ENCODE results near the gene JMJD1C.

The JMJD1C gene

DNA sequence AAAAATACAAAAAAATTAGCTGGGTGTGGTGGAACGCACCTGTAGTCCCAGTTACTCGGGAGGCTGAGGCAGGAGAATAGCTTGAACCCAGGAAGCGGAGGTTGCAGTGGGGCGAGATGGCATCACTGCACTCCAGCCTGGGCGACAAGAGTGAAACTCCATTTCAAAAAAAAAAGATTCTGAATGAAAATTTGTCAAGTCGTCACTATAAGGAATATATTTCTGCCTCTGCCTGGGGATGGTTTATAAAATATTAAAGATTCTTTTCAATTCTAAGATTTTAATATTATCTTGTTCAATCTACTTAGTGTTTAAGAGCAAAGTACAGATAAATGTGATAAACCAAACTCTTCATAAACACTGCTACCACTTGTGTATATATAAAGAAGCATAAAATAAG, 185.4 kb downstream of the JMJD1C start:
- no peak for DNase-seq

DNA sequence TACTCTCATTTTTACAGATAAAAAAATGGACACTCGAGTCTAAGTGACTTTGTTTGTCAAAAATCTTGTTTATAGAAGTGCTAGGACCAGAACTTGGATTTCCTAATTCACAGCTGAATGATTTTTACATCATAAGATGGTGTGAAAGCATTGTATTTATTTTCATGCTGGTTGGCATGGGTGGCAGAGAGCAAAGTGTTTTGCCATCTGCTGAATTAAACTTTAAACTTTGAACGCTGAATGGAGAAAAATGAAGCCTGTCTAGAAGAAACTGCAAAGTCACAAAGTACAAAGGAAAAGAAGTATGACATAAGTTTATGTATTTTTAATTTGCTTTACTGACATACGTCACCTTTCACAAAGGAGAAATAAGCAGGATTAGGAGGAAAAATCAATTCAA, 190.7 kb downstream of the JMJD1C start:
- DNase-seq = no peak

DNA sequence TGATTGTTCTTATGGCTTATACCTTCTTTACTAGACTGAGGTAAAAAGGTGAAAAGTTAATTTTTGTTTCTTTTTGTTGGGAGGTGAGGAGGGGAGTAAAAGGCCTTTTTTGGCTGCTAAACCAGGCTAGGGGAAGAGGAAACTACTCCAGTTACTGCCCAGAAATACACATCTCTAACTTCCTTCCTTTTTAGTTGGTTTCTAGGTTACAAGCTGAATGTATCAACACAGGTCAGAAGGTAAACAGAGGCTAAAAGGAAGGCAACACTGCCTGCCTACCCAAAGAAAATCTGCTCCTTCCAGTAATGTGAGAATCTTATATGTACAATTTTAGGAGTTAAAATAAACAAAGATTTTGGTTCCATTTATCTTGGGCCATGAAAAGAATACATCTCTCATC, 192.2 kb downstream of the JMJD1C start:
- no peak for DNase-seq

DNA sequence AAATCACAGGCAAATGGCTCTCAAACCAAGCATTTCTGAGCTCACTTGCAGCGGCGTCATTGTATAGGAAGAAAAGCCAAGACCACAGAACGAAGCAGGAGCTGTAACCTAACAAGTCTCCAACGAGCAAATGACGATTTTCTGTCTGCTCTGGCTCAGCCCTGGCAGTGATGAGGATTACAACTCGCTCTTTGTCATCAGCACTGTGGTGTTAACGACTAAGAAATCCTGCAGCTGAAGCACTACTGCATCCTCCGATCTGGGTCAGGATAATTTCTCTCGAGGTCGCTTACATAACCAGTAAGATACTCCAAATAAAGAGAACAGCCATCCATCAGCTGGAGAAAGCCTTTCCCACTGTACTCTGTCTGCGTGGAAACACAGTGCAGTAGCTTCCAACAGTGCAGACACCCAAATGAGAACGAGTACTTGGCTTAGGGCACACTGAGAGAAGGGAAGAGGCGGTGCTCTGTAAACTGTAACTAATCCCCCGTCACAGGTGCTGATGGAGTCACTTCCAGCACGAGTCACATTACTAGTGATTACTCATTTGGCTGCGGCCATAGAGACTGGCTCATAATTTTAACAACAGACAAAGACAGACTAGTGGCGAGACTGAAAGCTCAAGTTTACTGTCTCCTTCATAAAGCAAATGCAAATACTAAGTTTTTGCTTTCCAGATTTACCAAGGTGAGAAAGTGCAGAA, 196.8 kb downstream of the JMJD1C start:
- DNase-seq = peak; percentile 69

DNA sequence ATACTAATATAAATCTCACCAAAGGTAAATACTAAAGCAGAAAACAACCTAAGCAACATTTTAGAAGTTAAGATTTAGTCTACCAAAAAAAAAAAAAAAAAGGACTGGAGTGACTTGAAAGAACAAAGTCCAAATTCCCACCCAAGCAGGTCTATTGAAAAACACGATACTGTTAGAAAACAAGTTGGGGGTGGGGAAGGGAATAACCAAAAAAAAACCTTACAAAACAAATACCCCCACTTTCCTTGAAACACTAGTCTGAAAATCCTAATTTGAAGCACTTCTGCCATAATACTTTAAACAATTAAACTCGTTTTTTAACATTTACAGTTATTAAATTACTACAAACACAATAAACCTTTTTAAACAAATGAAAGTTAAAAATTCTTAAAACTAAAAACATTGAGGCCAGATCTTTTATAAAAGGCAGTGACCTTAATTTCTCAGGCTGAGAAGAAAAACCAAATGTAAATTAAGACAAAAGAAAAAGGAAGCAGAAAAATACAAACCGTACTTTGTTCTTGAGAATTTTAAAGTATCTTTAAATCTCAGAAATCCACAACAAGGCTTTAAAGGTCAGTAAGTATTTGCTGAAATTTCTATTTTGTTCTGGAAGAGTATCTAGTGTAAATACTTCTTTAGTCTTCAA, 197.5 kb downstream of the JMJD1C start:
- DNase-seq = no peak

DNA sequence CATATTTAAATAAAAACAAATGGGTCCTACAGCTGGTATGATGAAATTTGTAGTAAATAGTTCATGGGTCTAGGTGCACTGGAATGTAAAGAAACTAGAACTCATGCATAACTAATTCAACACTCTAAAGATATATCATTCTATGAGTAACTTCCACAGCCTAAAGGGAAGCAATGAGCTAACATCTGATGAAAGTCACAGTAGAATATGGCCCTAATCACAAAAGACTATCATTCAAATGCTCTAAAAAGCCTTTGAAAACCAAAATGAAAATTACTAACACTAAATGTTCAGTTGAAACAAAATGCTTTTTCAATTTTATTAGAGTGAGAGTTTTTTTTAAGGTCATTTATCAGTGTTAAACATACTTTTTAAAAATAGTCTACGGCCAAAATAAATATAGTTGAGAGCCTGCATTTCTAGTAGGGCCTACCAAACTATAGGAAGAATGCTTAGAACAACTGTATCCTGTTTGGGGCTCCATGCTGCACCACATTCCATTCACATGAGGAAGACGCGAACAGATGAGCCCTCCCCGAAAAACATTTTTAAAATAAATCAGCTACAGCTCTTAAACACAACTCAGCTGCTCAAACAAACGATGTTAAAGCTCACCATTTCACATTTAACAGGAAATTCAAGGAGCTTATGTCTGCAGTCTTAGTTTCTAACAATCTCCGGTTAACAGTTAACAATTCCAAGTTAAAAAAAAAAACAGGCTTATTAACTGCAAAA, 198.2 kb downstream of the JMJD1C start:
- DNase-seq = no peak

DNA sequence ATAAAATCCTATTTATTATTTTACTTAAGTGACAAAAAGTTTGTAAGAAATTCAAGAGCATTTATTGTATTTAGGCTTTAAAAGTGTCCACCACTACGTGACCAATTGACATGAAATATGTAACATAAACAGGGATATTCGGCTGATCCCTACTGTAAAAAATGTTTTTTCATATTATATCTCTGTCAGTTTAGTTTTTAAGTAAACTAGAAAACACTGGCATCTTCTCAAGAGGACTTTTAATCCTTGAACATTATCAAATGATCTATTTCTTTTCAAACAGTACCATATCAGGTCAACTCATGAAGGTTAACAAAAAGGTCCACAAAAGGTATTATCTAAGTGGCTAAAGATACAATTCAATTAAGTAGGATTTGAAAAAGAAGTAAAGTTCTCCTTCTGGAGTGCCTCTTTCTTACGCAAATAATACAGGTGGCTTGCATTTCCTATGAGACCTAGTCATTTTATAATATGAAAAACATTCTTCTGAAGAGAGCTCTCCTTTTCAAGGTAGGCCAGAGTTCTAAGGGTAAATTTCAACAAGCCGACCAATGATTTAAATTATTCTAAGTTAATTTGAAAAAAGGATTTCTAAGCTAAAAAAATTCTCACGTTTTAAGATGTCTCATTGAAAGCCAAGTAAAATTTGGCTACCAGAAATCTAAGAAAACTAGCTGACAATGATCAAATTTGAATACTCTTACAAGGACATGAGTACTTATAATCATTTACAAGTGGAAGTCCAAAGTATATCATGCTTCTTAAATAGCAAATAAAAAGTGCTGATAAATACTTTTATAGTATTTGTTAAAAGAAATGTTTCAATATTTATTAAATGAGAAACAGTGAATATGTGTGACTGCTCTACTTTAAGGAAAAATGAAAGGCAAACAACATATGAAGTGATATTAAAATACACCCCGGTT, 199.1 kb downstream of the JMJD1C start:
- no peak for DNase-seq

DNA sequence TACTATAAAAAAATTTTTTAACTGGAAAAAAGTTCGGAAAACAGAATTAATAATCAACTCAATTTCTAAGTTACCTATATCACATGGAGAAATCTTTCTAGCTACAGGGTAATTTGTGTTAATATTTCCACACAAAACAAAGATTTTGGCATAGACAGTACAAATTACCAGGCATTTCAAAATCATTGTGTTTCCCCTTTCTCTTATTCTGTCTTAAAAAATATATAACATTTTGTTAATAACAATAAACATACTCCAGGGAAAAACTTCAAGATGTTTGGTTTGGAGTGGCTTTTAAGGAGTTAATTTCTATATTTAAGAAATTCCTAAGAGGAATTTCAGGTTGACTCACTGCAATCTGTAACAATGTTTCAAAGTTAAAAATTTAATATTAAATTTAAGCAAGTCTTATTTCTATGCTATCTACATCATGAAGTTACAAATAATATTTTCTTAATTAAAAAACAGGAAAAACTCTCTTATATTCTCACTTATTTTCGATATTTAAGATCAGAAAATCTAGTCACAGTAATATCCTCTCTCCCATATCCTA, 200.0 kb downstream of the JMJD1C start:
- DNase-seq = no peak

DNA sequence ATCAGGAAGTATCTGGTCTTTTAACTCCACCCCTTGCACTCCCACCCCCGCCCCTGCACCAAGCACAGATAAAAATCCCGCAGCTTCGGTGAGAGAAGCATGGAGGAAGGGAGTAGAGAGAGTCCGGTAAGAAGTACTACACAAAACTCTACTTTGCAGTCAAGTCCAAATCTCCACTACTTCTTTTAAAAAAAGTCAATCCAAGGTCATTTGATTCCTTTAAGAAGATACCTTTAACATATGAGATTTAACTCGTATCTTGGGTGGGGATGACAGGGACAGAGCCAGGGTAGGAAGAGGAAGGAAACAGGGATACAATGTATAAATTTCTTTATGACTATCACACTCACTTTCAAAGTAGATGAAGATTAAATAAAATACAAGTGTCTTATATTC, 200.6 kb downstream of the JMJD1C start:
- no peak for DNase-seq

DNA sequence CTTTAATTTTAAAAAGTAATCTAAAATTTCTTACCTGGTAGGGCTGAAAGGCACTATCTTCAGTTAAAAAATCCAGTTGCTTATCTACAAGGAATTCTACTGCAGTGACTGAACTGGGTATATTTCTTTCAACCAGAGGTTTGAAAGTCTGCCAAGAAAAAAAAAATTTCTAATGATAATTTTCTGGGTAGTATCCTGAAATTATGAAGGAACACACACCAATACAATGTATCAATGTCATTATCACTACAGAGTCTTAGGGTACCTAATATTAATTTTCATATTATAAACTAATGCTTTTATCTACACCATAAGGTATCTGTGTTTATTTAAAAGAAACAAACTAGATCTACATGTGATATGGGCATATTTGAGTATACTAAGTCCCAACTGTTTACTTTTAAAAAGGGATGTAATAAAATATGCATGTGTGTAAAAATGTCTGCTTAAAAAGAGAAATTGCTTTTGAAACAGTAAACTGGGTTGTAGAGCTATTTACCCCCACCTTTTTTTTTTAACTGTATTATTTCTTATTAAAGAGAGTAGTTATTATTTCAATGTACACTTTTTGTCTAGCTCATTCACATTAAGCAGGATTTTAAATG, 201.1 kb downstream of the JMJD1C start:
- no peak for DNase-seq

DNA sequence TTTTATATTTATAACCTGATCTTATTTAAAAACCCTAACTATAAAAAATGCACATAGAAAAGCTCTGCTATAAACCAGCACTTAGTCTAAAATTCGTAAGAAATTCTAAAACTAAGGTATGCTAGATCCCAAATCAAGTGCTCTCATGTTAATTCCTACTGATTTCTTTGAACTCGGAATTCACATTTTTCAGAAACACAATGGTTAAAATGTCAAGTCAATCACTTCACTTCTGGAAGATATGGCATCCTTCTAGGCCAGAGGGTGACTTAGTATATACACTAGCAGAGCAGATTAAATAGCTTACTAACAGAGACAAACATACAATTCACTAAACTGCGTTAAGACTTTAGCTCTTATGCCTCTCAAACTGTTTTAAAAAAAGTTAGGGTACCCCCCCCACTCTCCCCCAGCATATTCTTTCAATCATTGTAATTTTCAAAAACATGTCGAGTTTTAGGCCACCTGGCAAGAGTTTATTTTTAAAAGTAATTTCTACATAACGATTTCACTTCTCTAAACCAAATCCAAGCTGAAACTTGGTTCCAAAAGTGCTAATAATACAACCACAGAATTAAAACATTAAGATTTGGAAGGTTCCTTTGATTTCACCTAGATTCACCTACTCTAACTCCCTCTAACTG, 203.2 kb downstream of the JMJD1C start:
- no peak for DNase-seq

DNA sequence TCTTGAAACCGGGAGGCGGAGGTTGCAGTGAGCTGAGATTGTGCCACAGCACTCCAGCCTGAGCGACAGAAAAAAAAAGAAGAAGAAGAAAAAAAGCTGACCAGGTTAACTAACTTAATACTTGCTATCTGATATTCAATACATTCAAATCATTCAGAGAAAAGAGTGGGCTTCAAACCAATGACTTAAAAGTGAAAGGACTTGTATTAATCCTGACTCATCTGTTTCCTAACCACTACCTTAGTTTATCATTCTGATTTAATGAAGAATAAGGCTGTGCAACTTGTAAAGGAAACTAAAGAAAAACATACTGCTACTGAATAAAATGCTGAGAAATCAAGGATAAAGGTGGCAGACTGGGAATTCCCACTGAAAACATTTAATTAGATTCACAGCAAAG, 204.3 kb downstream of the JMJD1C start:
- no peak for DNase-seq

DNA sequence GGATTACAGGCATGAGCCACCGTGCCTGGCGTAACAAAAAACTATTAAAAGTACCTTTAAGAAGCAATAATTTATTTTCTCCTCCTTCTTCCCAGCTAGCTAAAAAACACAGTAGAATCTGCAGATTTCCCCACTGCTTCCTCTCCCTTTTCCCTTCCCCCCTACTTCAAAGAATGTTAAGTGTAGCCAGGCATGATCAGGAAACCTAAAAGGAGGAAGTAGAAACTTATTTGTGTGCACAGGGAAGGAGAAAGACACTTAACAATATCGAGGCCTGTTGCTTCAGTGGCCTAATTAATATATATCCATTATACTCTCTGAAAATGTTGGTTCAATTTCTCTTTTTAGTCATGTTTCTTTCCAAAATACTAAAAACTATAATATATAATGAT, 204.9 kb downstream of the JMJD1C start:
- no peak for DNase-seq

DNA sequence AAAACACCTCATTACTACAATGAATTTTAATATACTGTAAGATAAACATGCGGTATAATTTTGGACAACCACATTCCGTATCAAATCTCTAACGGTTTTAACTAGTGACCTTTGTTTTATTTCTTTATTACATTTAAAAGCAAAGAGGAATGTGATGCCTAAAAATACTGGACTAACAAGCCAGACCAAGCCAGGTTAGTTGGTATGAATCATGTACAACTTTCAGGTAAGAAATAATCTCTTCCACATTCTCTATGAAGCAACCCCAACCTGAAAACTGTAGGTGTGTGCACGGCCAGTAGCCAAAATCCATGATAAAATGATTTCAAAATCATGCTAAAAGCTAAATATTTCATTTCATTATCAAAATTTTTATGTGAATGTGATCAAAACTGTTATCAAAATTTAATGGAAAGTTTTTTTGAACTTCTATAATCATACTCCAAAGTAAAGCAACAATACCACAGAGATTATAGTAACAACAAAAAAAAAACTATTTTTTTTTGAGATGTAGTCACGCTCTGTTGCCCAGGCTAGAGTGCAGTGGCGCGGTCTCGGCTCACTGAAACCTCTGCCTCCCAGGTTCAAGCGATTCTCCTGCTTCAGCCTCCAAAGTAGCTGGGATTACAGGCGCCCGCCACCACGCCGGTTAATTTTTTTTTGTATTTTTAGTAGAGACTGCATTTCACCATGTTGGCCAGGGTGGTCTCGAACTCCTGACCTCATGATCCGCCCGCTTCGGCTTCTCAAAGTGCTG, 205.5 kb downstream of the JMJD1C start:
- DNase-seq = no peak

DNA sequence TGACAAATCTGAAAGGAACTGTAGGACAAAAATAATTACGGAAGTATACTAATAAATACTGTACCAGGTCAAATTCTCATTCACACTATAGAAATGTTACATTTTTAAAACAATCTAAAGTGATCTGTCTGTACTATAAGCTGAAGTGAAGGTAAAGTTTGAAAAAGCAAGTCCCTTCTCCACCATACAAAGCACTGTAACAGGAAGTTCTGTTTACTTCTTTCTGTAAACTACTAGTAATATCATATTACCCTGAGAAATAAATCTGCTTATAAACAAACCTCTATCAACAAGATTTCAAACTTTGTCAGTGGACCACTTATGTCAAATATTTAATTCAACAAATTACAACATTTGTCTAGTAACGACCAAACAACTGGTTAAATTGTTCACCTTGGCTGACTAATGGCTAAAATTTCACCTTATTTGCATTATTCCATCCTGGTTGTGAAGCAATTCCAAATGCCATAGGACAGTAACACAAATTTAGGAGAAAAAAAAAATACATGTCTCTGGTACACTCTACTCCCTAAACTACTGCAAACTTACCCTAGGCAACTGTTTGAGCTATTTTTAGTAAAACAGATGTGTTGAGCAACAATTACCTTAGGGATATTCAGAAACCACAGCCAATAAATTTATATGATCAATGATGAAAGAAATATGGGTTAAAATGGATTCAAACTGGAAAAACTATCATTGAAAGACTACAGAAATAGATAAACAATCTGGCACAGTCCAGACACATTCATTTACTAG, 206.7 kb downstream of the JMJD1C start:
- no peak for DNase-seq

DNA sequence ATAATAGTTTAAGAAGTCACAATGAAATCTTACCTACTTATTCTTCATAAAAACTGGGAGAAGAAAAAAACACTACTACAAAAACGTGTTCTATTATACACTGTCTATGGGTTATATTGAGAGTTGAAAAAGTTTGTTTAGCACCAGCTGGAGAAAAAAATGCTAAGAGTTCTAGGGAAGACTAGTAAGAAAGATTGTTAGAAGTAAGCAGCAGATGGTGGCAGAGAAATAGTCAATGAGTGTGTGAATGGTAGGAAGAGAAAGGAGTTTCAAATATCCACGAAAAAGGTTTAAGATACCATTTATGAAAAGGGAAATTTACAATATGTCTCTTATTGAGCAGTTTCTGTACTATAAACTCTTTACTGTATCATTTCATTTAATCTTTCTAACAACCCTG, 208.0 kb downstream of the JMJD1C start:
- no peak for DNase-seq

DNA sequence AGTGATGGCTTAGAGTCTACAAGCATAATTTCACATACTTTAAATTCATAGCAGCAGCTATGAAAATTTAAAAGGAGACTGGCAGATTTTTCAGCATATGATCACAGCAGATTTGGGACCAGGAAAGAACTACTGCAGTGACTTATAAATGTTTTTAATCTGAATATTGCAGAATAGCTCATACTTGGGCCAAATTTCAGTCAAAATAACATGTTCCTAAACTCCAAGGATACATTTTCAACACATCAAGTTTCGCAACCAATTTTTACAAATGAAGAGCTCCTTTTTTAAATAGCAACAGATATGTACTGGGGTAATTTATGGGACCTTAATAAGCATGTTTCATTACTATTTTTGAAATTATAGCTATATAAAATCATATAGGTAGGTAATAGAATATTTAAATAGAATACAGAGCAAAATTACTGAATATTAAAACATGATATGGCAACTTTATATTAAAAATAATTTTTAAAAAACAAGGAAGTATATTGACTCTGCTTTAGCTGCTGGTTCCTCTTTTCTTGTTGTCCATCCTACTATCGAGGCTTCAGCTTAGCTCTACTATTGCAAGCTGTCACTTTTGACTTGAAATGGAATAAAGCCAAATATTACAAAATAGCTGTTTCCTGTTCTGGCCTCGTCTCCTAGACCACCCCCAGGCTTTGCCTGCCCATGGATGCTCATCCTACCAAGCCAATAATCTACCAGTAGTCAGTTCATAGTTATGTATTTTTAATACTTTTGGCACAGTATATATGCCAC, 209.6 kb downstream of the JMJD1C start:
- no peak for DNase-seq

DNA sequence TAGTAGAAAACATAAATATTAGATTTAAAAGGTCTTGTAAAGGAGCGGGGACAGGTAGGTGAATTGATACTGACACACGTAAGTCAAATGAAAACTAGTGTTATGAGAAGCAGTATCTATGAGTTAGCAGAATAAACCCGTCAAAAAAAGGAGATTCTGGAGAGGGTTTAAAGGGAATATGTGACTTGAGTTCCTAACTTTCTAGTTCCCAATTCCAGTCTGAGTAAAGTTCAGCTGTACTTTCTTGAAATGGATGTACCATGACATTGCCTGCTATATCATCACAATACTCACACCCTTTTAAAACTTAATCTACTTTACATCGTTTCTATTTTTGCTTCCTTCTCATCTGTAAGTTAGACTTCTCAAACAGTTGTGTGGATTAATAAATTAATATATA, 210.5 kb downstream of the JMJD1C start:
- no peak for DNase-seq

DNA sequence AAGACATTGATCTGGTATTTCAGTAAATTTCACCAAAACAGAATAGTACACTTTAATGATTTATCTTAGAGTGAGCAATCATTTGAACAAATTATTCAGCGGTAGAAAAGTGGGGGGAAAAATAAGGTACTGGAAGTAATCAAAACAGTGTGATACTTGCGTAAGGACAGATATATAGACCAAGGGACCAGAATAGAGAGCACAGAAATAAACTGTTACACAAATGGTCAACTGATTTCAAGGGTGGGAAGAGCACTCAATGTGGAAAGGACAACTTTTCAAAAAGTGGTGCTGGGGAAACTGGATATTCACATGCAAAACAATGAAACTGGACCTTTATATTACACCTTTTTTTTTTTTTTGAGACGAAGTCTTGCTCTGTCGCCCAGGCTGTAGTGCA, 212.7 kb downstream of the JMJD1C start:
- DNase-seq = no peak
